Osteocyte (in vitro differentiated cells): Measurements from ENCODE around the gene KRT38. TPM values are rescaled to one million over a fixed set of nuclear protein-coding genes. Genes with fewer than 3 reads are reported as not detected.

ENCODE experiments used
- DNase-seq: peaks from one replicate; pipeline ENCODE4 v3.0.0; 2021; ENCODE audit warnings: mixed read lengths; ENCODE audit not compliant: unreplicated experiment; ENCODE audit errors: extremely low spot score
- H3K27ac Mint-ChIP-seq: one replicate; pipeline ENCODE4 v1.8.0; 2021; ENCODE audit warnings: mild to moderate bottlenecking, mixed read lengths; ENCODE audit not compliant: unreplicated experiment
- H3K27me3 Mint-ChIP-seq: one replicate; pipeline ENCODE4 v1.8.0; 2021; ENCODE audit warnings: mixed read lengths; ENCODE audit not compliant: unreplicated experiment
- H3K36me3 Mint-ChIP-seq: one replicate; pipeline ENCODE4 v1.8.0; 2021; ENCODE audit warnings: mixed read lengths; ENCODE audit not compliant: unreplicated experiment
- H3K4me1 Mint-ChIP-seq: one replicate; pipeline ENCODE4 v1.8.0; 2021; ENCODE audit warnings: mixed read lengths; ENCODE audit not compliant: unreplicated experiment
- H3K4me3 Mint-ChIP-seq: one replicate; pipeline ENCODE4 v1.8.0; 2021; ENCODE audit warnings: mild to moderate bottlenecking, moderate library complexity, mixed read lengths; ENCODE audit not compliant: unreplicated experiment
- H3K9me3 Mint-ChIP-seq: one replicate; pipeline ENCODE4 v1.8.0; 2021; ENCODE audit warnings: mixed read lengths; ENCODE audit not compliant: unreplicated experiment
- total RNA-seq: library from RNA; stranded (reverse); gene quantifications from 2 replicates; pipeline ENCODE4 v1.2.1, GENCODE V29; 2021
- TF ChIP-seq, protein P1 (sequence below): fragments of 200-600 bp; sonication (generic); IDR thresholded peaks from 2 replicates; pipeline ENCODE4 v1.5.0; 2021; ENCODE audit warnings: antibody characterized with exemption, mild to moderate bottlenecking, moderate library complexity

Gene KRT38
- total RNA-seq, 1 donor from 2014 or later, result not detected

DNA sequence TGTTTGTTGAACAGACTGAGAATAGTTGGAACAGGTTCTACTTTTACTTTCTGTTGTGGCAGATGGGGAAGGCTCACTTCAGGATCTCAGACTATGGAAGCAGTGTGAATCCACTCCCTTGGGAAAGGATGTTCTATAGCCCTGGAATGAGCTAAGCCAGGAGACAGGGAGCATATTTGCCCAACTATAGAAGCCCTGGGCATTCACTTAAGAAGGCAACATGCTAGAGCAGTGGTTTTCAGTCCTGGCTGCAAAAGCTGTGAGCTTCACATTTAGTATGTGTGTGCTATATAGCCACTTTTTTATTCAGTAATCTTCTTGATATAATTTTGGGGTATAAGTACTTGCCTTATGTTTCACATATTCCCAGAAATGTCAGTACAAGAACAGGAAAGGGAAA lies 27.6 kb upstream of the KRT38 start:
- Mint-ChIP-seq H3K4me3 (no peak overlapping the region), H3K27ac (no peak overlapping the region), H3K9me3 (peaks cover 20% of the 10 kb centered on the region), H3K36me3 (no peaks in the 10 kb centered on the region), H3K4me1 (peaks cover 8% of the 10 kb centered on the region), H3K27me3 (peaks cover 21% of the 10 kb centered on the region)
- TF ChIP-seq, protein P1, sequence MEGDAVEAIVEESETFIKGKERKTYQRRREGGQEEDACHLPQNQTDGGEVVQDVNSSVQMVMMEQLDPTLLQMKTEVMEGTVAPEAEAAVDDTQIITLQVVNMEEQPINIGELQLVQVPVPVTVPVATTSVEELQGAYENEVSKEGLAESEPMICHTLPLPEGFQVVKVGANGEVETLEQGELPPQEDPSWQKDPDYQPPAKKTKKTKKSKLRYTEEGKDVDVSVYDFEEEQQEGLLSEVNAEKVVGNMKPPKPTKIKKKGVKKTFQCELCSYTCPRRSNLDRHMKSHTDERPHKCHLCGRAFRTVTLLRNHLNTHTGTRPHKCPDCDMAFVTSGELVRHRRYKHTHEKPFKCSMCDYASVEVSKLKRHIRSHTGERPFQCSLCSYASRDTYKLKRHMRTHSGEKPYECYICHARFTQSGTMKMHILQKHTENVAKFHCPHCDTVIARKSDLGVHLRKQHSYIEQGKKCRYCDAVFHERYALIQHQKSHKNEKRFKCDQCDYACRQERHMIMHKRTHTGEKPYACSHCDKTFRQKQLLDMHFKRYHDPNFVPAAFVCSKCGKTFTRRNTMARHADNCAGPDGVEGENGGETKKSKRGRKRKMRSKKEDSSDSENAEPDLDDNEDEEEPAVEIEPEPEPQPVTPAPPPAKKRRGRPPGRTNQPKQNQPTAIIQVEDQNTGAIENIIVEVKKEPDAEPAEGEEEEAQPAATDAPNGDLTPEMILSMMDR, result no peak
- DNase-seq, result no peak

DNA sequence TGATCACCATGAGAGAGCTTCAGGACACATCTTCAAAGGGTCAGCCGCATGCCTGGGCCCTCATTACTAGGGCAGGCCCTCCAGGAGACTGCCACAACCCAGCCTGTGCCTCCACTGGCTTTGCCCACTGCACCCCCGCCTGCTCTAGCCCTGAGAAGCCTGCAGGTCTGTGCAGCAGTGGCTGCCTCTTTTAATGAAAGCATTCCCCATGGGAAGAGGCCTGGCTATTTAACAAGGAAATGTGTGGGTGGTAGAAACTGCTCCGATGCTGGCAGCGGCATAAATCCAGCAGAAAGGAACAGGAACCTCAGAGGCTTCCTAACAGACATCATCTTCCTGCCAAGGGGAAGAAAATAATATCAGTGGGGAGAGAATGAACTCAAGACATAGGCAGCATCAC lies 26.8 kb upstream of the KRT38 start:
- Mint-ChIP-seq H3K4me3 (no peak overlapping the region), H3K4me1 (peaks cover 8% of the 10 kb centered on the region), H3K27me3 (peaks cover 21% of the 10 kb centered on the region), H3K27ac (no peak overlapping the region), H3K9me3 (peaks cover 20% of the 10 kb centered on the region), H3K36me3 (no peaks in the 10 kb centered on the region)
- TF ChIP-seq, protein P1, result no peak
- DNase-seq, result no peak

DNA sequence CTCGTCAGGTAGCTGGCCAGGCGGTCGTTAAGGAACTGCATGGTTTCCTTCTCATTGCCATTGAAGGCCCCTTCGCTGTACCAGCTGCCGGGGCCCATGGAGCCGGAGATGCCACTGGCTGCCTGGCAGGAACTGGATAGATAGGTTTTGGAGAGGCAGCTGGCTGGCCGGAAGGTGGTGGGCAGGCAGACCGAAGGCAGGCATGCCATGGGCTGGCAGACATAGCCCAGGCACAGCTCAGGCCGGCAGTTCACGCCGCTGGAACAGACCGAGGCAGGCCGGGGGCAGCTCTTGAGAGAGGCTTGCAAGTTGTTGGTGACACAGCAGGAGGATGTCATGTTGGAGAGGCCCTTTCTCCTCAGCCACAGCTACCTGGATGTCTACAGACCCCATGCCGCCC lies 26.2 kb upstream of the KRT38 start, which contains the start of gene KRT32:
TSS of gene KRT32 (minus strand) at position 399 of the 400 bp plus-strand sequence. CDS start at position 338, 61 bp downstream.
- H3K9me3 Mint-ChIP-seq, result peaks cover 19% of the 10 kb centered on the region
- H3K27ac Mint-ChIP-seq, result no peak within 1 kb of the TSS
- TF ChIP-seq, protein P1, result no peak
- H3K27me3 Mint-ChIP-seq, result peaks cover 18% of the 10 kb centered on the region
- no peak for DNase-seq
- no peak within 1 kb of the TSS for H3K4me3 Mint-ChIP-seq
- H3K36me3 Mint-ChIP-seq, result no peaks in the 10 kb centered on the region
- H3K4me1 Mint-ChIP-seq, result peaks cover 8% of the 10 kb centered on the region

DNA sequence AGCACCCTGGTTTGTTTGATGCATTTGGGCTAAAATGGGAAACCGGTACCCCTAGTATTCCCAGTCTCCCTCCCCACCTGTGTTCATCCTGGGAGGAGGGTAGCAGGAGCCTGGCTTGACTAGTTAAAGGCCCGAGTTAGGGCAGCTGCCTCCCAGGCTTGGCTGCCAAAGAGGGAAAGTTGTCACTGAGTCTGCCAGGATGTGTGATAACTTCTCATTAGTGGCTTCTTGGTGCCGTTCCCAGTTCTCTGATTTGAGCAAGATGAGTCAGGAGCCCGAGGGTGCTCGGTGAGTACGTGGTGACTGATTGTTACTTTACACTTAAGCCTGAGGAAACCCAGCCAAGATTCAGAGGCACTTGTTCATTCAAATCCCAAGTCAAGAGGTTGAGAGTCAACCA lies 23.9 kb upstream of the KRT38 start:
- H3K27me3 Mint-ChIP-seq, result peaks cover 8% of the 10 kb centered on the region
- TF ChIP-seq, protein P1, result no peak
- no peak for DNase-seq
- no peaks in the 10 kb centered on the region for H3K36me3 Mint-ChIP-seq
- H3K4me3 Mint-ChIP-seq, result no peak overlapping the region
- H3K4me1 Mint-ChIP-seq, result peaks cover 8% of the 10 kb centered on the region
- H3K27ac Mint-ChIP-seq, result no peak overlapping the region
- peaks cover 11% of the 10 kb centered on the region for H3K9me3 Mint-ChIP-seq

DNA sequence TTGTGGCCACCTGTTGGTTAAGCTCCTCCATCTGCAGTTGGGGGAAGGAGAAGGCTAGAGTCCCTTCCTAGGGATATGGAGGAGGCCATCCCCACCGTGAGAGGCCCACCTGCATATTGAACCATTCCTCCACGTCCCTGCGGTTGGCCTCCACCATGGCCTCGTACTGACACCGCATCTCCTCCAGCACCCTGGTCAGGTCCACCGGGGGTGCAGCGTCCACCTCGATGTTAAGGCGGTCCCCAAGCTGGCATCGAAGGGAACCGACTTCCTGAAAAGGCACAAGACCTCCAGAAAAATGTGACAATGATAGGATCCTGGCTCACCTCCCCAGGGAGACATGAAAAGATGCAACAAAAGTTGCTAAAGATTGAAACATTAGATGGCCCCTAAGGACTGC lies 23.4 kb upstream of the KRT38 start:
- H3K9me3 Mint-ChIP-seq, result peaks cover 11% of the 10 kb centered on the region
- peaks cover 8% of the 10 kb centered on the region for H3K27me3 Mint-ChIP-seq
- no peak for DNase-seq
- H3K27ac Mint-ChIP-seq, result no peak overlapping the region
- peaks cover 8% of the 10 kb centered on the region for H3K4me1 Mint-ChIP-seq
- TF ChIP-seq, protein P1, result no peak
- no peak overlapping the region for H3K4me3 Mint-ChIP-seq
- H3K36me3 Mint-ChIP-seq, result no peaks in the 10 kb centered on the region
